Measurements from ENCODE around the gene PCP2.

DNA sequence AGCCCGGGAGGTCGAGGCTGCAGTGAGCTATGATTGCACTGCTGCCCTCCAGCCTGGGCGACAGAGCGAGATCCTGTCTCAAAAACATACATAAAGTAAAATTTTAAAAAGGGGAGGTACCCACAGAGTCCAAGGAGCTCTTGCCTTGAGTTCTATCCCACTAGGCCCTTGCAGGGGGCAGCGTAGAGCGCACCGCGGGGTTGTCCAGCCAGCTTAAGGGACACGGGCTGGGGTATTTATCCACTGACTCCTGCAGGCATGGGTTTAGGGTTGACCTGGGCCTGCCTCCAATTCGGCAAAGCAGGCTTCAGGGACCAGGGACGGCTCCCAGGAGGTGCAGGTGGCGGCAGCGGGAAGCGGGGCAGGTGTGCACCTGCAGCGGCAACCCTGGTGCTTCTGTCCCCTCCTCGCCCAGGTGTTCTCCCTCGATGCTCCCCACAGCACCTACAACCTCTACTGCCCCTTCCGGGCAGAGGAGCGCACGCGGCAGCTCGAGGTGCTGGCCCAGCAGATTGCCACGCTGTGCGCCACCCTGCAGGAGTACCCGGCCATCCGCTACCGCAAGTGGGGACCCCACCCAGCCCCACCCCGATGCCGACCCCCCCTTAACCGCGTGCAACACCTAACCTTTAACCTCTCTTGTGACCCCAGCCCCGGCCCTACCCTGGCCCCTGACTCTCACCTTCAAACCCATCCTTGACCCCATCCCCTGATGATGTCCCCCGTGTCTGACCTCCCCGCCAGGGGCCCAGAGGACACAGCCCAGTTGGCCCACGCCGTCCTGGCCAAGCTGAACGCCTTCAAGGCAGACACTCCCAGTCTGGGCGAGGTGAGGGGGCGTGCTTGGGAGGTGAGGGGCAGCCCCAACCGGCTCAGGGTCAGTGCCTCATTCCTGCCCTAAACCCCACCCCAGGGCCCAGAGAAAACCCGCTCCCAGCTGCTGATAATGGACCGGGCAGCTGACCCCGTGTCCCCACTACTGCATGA is 8.1 kb upstream of the PCP2 start:
- TF ChIP-seq, protein P1, sequence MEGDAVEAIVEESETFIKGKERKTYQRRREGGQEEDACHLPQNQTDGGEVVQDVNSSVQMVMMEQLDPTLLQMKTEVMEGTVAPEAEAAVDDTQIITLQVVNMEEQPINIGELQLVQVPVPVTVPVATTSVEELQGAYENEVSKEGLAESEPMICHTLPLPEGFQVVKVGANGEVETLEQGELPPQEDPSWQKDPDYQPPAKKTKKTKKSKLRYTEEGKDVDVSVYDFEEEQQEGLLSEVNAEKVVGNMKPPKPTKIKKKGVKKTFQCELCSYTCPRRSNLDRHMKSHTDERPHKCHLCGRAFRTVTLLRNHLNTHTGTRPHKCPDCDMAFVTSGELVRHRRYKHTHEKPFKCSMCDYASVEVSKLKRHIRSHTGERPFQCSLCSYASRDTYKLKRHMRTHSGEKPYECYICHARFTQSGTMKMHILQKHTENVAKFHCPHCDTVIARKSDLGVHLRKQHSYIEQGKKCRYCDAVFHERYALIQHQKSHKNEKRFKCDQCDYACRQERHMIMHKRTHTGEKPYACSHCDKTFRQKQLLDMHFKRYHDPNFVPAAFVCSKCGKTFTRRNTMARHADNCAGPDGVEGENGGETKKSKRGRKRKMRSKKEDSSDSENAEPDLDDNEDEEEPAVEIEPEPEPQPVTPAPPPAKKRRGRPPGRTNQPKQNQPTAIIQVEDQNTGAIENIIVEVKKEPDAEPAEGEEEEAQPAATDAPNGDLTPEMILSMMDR (conservative IDR thresholded peaks at IDR 0.05): no peak
- no peak for TF ChIP-seq ZFX (IDR thresholded peaks at IDR 0.05)
